T-helper 2 cell treated with Interferon-gamma antibody and Interleukin-4, amounts not matched to agents 5 μg/mL and 100 μg/mL, for 36 hours (primary cell): ENCODE data around the gene FIP1L1.
"Not testable (repeated sequence)": the region's sequence is repeated elsewhere in the genome, so short reads cannot be mapped to it uniquely, and the experiment has no call there.

Experiments used
- DNase-seq: peaks from one replicate; pipeline ENCODE4 v3.0.0; 2021; ENCODE audit warnings: low spot score
- H3K27ac Mint-ChIP-seq: one replicate; pipeline ENCODE4 v1.8.0; 2021; ENCODE audit warnings: mild to moderate bottlenecking, mixed read lengths
- H3K27me3 Mint-ChIP-seq: one replicate; pipeline ENCODE4 v1.8.0; 2021; ENCODE audit warnings: low read depth, mixed read lengths
- H3K36me3 Mint-ChIP-seq: one replicate; pipeline ENCODE4 v1.8.0; 2021; ENCODE audit warnings: low read depth, mixed read lengths
- H3K4me1 Mint-ChIP-seq: one replicate; pipeline ENCODE4 v1.8.0; 2021; ENCODE audit warnings: low read depth, mixed read lengths
- H3K4me3 Mint-ChIP-seq: one replicate; pipeline ENCODE4 v1.8.0; 2022; ENCODE audit warnings: mild to moderate bottlenecking, moderate library complexity, mixed read lengths
- H3K9me3 Mint-ChIP-seq: one replicate; pipeline ENCODE4 v1.8.0; 2021; ENCODE audit warnings: mixed read lengths

FIP1L1 gene

DNA sequence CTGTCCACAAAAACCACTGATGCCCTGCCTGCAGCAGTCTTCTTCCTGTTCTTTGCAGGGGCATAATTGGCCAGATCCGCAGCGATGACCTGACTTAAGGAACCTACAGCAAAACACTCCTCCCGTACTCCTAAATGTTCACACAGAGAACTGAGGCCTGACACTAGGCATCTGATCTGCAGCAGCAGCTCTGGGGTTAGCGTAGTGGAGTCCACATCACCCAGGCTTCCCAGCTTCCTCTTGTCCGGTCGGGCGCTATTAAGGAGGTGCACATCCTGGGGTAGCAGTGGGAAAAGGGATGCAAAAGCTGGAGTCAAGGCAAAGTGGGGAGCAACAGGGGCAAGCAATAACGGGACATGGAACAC is 12.3 kb upstream of the FIP1L1 start:
- H3K27me3 Mint-ChIP-seq = peaks cover 15% of the 10 kb centered on the region
- peaks cover 40% of the 10 kb centered on the region for H3K4me1 Mint-ChIP-seq
- no peaks in the 10 kb centered on the region for H3K9me3 Mint-ChIP-seq
- H3K27ac Mint-ChIP-seq = peak overlapping the region; percentile 96
- peaks cover 5% of the 10 kb centered on the region for H3K36me3 Mint-ChIP-seq
- peak overlapping the region; percentile 98 for H3K4me3 Mint-ChIP-seq
- DNase-seq = peak; percentile 15

DNA sequence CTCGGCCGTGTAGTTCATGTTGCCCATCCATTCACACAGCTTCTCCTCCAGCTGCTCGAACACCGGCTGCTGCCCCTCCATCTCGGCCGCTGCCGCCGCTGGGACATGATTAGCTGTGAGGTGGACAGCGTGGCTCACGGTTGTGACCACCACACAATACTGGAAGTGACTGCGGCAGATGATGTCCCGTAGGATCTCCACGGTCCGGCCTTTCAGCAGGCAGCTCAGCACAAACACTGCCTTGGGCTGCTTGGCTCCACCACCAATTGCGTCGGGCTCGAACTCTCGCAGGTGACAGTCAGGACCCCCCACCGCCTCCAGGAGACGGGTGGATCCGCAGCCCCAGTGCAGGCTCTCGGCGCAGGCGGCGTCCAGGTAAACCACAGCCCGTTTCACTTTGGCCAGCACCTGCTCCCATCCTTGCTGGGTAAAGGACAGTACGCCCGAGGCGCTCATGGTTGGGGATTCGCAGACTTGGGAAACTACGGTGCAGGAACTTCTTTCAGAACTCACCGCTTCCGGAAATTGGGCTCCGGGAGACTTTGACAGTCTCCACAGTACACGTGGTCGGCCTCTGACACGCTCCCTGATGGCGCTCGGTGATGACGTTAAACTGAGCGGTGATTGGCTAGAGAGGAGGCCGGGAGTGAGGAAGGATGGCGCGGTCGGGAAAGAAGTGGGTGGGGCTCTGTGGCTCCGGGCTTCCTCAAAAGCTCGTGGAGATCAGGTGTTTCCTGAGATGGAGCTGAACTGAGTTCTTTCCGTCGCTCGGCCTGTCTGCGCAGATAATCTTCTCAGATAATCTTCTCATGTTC is 11.7 kb upstream of the FIP1L1 start, which contains the start of gene SCFD2:
TSS of gene SCFD2 (minus strand) at position 576 of the 815 bp plus-strand sequence.
- no peaks in the 10 kb centered on the region for H3K9me3 Mint-ChIP-seq
- peaks cover 3% of the 10 kb centered on the region for H3K36me3 Mint-ChIP-seq

DNA sequence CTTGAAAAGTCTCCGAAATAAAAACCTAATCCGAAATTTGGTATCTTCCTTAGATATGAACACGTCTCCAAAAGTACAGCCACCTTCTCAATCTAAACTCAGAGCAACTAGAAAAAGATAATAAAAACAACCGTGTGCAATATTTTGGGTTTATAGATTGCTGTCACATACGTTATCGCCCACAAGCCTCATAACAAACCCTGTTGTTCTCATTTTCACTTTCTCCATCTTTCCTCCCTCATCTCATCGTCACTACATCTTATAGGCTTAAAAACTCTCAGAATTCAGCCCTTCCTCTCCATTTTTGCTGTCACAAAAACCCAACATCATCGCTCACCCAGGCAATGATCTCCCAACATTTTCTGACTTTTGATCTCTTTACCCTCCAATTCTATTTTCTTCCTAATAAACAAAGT is 11.1 kb upstream of the FIP1L1 start:
- Mint-ChIP-seq H3K36me3 (peaks cover 3% of the 10 kb centered on the region), H3K4me3 (peak overlapping the region; percentile 98), H3K27ac (peak overlapping the region; percentile 96), H3K4me1 (peaks cover 32% of the 10 kb centered on the region), H3K27me3 (peaks cover 21% of the 10 kb centered on the region), H3K9me3 (no peaks in the 10 kb centered on the region)
- DNase-seq = no peak

More for the DNA sequence above, 11.7 kb upstream of the FIP1L1 start, which contains the start of gene SCFD2:
- H3K27me3 Mint-ChIP-seq = peaks cover 16% of the 10 kb centered on the region
- peak within 1 kb of the TSS; percentile 96 for H3K27ac Mint-ChIP-seq
- H3K4me1 Mint-ChIP-seq = peaks cover 37% of the 10 kb centered on the region
- peak; percentile 97 for DNase-seq
- H3K4me3 Mint-ChIP-seq = peak within 1 kb of the TSS; percentile 98

DNA sequence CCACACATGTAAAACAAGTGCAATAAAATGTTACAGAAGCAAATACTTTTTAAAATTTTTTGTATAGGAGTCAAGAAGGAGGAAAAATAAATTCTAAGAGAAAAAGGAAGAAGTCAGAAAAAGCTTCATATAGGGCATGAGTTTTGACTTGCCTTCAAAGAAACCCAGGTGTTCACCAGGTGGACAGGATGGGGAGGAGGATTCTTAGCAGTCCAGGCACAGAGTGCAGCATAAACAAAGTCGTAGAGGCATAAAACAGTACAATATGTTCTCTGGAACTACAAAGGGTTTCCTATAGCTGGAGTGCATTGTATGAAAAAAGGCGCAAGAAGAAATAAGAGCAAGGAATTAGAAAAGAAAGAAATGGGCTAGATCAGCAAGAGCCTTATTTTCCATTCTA is 9.7 kb upstream of the FIP1L1 start:
- DNase-seq = no peak
- Mint-ChIP-seq H3K4me1 (peaks cover 24% of the 10 kb centered on the region), H3K36me3 (peaks cover 3% of the 10 kb centered on the region), H3K9me3 (no peaks in the 10 kb centered on the region), H3K4me3 (no peak overlapping the region), H3K27me3 (peaks cover 27% of the 10 kb centered on the region), H3K27ac (no peak overlapping the region)

DNA sequence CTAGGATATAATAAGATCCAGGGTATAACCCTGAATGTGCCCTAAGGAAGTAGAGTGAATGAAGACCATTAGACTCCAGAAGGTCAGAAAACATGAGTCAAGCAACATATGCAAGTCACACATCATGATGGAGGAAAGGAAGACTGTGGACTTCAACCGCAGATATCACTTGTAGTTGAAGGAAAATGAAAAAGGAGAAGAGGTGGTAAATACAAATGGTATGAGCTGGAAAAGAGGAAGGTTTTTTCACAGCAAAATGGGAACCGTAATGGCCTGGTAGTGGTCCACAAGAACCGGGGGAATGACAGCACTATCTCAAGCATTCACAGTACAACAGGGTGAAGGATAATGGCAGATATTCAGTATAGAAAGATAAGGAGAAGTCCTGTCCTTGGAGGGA is 6.4 kb upstream of the FIP1L1 start:
- Mint-ChIP-seq H3K36me3 (no peaks in the 10 kb centered on the region), H3K4me3 (no peak overlapping the region), H3K27ac (no peak overlapping the region), H3K27me3 (peaks cover 31% of the 10 kb centered on the region), H3K4me1 (peaks cover 13% of the 10 kb centered on the region), H3K9me3 (no peaks in the 10 kb centered on the region)
- DNase-seq = no peak

DNA sequence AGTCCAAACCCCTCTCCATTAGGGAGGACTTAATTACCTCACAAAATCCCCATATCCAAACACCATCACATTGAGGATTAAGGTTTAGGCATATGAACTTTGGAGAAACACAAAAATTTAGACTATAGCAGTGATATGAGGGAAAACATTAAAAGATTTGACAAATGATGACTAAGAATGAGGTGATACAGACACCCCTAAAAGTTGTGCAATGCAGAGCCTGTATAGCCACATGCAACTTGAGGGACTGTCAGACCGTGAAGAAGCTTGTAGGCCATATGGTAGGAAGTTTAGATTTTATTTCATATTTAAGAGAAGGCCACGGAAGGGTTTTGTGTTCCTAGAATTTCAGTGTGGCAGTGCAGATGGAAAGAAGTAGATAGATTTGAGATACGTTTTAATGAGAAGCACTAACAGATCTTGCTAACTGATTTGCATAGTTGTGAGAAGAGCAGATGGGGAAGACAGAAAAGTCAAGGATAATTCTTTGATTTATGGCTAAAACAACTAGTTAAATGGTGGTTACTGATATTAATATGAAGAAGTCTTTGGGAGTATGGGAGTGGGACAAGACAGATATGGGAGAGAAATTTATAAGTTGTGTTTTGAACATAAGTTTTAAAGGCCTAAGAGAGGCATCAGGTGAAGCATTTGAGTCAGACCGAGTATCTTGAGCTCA is 5.5 kb upstream of the FIP1L1 start:
- no peak for DNase-seq
- peaks cover 7% of the 10 kb centered on the region for H3K4me1 Mint-ChIP-seq
- H3K4me3 Mint-ChIP-seq = no peak overlapping the region
- H3K27me3 Mint-ChIP-seq = peaks cover 31% of the 10 kb centered on the region
- H3K9me3 Mint-ChIP-seq = no peaks in the 10 kb centered on the region
- H3K36me3 Mint-ChIP-seq = no peaks in the 10 kb centered on the region
- no peak overlapping the region for H3K27ac Mint-ChIP-seq

DNA sequence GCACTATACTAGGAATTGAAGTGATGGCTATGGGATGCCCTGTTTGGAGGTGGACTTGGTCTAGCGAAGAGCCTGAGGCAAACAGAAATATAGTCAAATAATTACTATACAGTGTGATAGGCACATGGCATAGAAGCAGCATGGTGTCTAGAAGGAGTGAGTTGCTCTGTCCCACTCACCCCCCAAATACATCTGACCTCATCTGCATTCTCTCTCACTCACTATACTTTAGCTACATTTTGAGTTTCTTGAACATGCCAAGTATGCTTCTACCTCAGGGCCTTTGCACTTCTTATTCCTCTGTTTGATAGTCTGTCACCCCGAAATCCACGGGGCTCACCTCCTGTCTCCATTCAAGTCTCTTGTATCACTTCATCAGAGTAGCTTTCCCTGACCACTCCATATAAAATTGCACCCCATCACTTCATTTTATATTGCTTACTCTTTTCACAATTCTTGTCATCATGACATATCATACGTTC is 2.6 kb upstream of the FIP1L1 start:
- Mint-ChIP-seq H3K27me3 (peaks cover 19% of the 10 kb centered on the region), H3K9me3 (no peaks in the 10 kb centered on the region), H3K36me3 (peaks cover 7% of the 10 kb centered on the region), H3K4me1 (peaks cover 20% of the 10 kb centered on the region), H3K27ac (no peak overlapping the region), H3K4me3 (no peak overlapping the region)
- no peak for DNase-seq

DNA sequence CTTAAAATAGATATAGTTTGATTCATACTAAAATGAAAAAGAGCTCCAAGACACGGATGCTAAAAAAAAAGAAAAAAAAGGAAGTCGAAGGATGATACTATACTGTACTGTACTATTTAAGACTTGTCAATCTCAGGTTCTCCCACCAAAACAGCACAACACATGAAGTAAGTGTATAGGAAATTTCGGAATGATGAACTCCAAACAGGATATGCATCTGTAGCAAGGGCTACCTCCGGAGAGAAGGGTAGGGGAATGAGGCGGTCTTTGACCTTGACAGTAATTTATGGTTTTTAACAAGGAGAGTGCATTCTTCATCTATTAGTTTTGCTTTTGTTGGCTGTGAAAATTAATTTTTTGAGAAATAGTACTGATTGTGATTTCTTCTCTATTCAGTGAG is 541 bp upstream of the FIP1L1 start:
- Mint-ChIP-seq H3K4me1 (peaks cover 22% of the 10 kb centered on the region), H3K4me3 (peak overlapping the region; percentile 96), H3K9me3 (no peaks in the 10 kb centered on the region), H3K27ac (peak overlapping the region; percentile 95), H3K36me3 (peaks cover 13% of the 10 kb centered on the region), H3K27me3 (peaks cover 7% of the 10 kb centered on the region)
- DNase-seq = no peak

DNA sequence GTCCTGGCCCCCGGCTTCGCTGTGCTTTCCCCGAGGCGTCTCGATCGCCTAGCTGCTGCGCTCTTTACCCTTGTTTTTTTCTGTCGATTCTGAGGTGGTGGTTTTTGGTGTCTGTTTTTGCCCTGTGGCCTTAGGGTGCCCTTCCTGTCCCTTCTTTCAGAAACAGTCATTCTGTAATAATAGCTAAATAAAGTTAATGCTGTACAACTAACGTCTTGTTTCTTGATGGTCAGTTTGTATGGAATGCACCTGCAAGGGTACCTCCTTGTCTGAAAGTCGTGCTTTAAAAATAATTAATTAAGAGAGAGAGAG is 686 bp downstream of the FIP1L1 start:
- Mint-ChIP-seq H3K9me3 (no peaks in the 10 kb centered on the region), H3K27me3 (peaks cover 4% of the 10 kb centered on the region), H3K27ac (peak overlapping the region; percentile 95), H3K36me3 (peaks cover 21% of the 10 kb centered on the region), H3K4me1 (peaks cover 25% of the 10 kb centered on the region), H3K4me3 (peak overlapping the region; percentile 96)
- DNase-seq = no peak

DNA sequence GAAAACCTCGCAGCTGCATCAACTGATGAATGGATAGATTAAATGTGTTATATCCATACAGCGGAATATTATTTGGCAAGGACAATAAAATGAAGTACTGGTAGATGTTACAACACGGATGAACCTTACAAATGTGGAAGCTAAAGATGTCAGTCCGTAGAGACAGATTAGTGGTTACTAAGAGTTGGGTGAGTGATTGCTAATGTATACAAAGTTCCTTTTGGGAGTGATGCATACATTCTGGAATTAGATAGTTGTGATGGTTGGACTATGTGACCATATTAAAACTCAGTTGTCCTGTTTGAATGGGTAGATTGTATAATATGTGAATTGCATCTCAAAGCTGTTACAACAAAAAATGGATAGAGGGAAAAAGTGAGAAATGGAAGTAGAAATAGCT is 2.8 kb downstream of the FIP1L1 start:
- Mint-ChIP-seq H3K9me3 (no peaks in the 10 kb centered on the region), H3K4me1 (peaks cover 25% of the 10 kb centered on the region), H3K27ac (no peak overlapping the region), H3K36me3 (peaks cover 31% of the 10 kb centered on the region), H3K27me3 (peaks cover under 1% of the 10 kb centered on the region), H3K4me3 (peak overlapping the region; percentile 35)
- no peak for DNase-seq

DNA sequence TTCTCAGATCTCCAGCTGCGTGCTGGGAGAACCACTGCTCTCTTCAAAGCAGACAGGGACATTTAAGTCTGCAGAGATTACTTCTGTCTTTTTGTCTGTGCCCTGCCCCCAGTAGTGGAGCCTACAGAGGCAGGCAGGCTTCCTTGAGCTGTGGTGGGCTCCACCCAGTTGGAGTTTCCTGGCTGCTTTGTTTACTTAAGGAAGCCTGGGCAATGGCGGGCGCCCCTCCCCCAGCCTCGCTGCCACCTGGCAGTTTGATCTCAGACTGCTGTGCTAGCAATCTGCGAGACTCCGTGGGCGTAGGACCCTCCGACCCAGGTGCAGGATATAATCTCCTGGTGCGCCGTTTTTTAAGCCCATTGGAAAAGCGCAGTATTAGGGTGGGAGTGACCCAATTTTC is 32.0 kb downstream of the FIP1L1 start:
- peaks cover 15% of the 10 kb centered on the region for H3K4me1 Mint-ChIP-seq
- peaks cover 43% of the 10 kb centered on the region for H3K36me3 Mint-ChIP-seq
- not testable (repeated sequence) for DNase-seq, H3K27me3 Mint-ChIP-seq, H3K4me3 Mint-ChIP-seq, H3K27ac Mint-ChIP-seq, H3K9me3 Mint-ChIP-seq

DNA sequence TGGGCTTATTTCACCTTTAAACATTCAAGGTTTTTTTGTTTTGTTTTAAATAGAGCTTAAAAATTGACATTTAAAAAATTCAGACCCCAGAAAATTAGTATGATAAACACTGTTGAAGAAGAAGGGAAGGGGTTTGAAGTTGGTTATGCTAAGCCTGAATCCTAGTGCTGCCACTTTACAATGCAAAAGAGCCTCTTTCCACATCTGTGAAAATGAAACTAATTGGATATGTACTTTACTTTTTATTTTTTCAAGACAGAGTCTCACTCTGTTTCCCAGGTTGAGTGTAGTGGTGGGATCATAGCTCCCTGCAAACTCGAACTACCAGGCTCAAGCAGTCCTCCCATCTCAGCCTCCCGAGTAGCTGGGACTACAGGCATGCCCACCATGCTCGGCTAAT is 41.8 kb downstream of the FIP1L1 start:
- Mint-ChIP-seq H3K9me3 (no peaks in the 10 kb centered on the region), H3K27ac (no peak overlapping the region), H3K4me3 (no peak overlapping the region), H3K27me3 (no peaks in the 10 kb centered on the region), H3K4me1 (peaks cover 9% of the 10 kb centered on the region), H3K36me3 (peaks cover 13% of the 10 kb centered on the region)
- no peak for DNase-seq

DNA sequence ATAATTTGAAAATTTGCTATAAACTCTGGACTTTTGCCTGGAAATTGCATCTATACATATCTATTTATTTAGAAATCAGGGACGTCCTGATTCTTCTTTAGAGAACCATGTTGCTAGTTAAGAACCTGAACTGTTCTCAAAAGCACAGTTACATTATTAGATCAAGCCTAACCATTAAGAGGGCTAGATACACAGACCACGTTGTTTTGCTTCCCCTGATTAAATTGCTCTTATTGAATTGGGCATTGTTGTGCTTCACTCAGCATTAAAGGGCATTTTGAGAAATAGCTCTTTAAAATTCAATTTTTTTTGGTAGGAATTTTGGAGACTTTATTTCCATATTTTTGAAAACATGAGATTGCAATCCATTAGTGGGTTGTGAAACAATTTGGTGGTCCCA is 44.4 kb downstream of the FIP1L1 start:
- Mint-ChIP-seq H3K36me3 (peaks cover 13% of the 10 kb centered on the region), H3K4me1 (peaks cover 4% of the 10 kb centered on the region)
- no peak for DNase-seq

DNA sequence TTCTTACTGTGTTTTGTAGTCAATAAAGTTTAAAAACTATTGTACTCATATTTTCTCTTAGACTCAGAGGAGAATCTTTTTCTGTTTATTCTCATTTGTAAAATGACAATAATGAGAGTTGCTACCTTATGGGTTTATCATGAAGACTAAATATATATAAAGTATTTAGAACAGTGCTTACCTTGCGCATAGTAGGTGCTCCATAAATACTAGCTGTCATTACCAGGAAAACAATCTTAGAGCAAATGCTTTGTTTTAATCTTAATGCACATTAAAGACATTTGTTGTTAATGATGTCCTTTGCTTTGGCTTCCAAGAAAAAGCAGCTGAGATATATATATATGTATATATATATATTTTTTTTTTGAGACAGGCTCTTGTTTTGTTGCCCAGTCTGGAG is 44.9 kb downstream of the FIP1L1 start:
- Mint-ChIP-seq H3K27me3 (no peaks in the 10 kb centered on the region), H3K4me3 (no peak overlapping the region), H3K9me3 (no peaks in the 10 kb centered on the region), H3K4me1 (peaks cover 4% of the 10 kb centered on the region), H3K27ac (no peak overlapping the region), H3K36me3 (peaks cover 13% of the 10 kb centered on the region)
- DNase-seq = no peak

More for the DNA sequence above, 44.4 kb downstream of the FIP1L1 start:
- H3K9me3 Mint-ChIP-seq = no peaks in the 10 kb centered on the region
- H3K27ac Mint-ChIP-seq = no peak overlapping the region
- no peak overlapping the region for H3K4me3 Mint-ChIP-seq
- no peaks in the 10 kb centered on the region for H3K27me3 Mint-ChIP-seq
